Cardiac muscle cell (in vitro differentiated cells and primary cell): ENCODE data around the gene GAS5. TPM values are rescaled to one million over a fixed set of nuclear protein-coding genes. Genes with fewer than 3 reads are reported as not detected.

Experiments used
- DNase-seq, 2 donors: peaks; one replicate each; pipeline versions ENCODE4 v3.0.0 to v3.0.0-alpha.2; 2010 to 2017; ENCODE audit warnings: low read depth in 1 of 2, low spot score in 1 of 2
- H3K27ac ChIP-seq: fragments of 200-600 bp; sonication (generic); 2 replicates; pipeline ENCODE4 v1.5.1; 2016
- H3K27me3 ChIP-seq: fragments of 200-600 bp; sonication (generic); 2 replicates; pipeline ENCODE4 v1.6.0; 2016; ENCODE audit warnings: control low read depth
- H3K36me3 ChIP-seq: fragments of 200-600 bp; sonication (generic); 2 replicates; pipeline ENCODE4 v1.5.1; 2016; ENCODE audit warnings: control low read depth
- H3K4me1 ChIP-seq: fragments of 200-600 bp; sonication (generic); 2 replicates; pipeline ENCODE4 v1.8.1; 2017; ENCODE audit warnings: low read depth, mild to moderate bottlenecking, mixed run types
- H3K4me3 ChIP-seq: fragments of 200-600 bp; sonication (generic); 2 replicates; pipeline ENCODE4 v1.5.1; 2016; ENCODE audit warnings: mild to moderate bottlenecking
- H3K9me3 ChIP-seq: fragments of 200-600 bp; sonication (generic); 2 replicates; pipeline ENCODE4 v1.5.1; 2017; ENCODE audit warnings: low read depth, mild to moderate bottlenecking, control low read depth
- polyA plus RNA-seq: library from polyadenylated mRNA; unstranded; fragments of >200 nt; fragmentation: Nextera tagmentation; extraction: Ambion mirVana; gene quantifications from 2 replicates; pipeline ENCODE4 v1.2.1, GENCODE V29; 2016
- total RNA-seq: library from RNA; depleted of rRNA; stranded (reverse); fragments of >200 nt; gene quantifications from 2 replicates; pipeline ENCODE4 v1.2.3, GENCODE V29; 2016
- TF ChIP-seq, protein P1 (sequence below): IDR thresholded peaks from 2 replicates; pipeline ENCODE4 v1.5.1; 2012; ENCODE audit warnings: low read depth, mild to moderate bottlenecking, low read length

Gene GAS5
- total and polyA plus RNA-seq, 2 experiments from 2014 or later, result 158 to 350 TPM

DNA sequence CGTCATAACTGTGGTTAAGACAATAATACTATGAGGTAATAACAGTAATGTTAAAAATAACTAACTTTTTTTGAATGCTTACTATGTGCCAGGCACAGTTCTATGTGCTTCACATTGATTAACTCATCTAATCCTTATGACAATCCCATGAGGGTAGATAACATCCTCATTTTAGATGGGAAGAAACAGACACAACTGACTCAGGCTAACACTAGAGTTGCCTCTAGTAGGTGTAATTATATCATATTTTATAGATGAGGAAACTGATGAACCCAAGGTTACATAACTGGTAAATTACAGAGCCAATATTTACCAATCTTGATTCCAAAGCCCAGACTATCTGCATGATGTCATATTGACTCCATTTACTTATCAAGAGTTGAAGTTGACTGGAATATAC is 25.8 kb upstream of the GAS5 start:
- Histone ChIP-seq H3K27ac (no peak overlapping the region), H3K27me3 (no peaks in the 10 kb centered on the region), H3K4me3 (no peak overlapping the region), H3K9me3 (no peaks in the 10 kb centered on the region), H3K4me1 (no peaks in the 10 kb centered on the region), H3K36me3 (no peaks in the 10 kb centered on the region)
- no peak for DNase-seq
- TF ChIP-seq, protein P1, sequence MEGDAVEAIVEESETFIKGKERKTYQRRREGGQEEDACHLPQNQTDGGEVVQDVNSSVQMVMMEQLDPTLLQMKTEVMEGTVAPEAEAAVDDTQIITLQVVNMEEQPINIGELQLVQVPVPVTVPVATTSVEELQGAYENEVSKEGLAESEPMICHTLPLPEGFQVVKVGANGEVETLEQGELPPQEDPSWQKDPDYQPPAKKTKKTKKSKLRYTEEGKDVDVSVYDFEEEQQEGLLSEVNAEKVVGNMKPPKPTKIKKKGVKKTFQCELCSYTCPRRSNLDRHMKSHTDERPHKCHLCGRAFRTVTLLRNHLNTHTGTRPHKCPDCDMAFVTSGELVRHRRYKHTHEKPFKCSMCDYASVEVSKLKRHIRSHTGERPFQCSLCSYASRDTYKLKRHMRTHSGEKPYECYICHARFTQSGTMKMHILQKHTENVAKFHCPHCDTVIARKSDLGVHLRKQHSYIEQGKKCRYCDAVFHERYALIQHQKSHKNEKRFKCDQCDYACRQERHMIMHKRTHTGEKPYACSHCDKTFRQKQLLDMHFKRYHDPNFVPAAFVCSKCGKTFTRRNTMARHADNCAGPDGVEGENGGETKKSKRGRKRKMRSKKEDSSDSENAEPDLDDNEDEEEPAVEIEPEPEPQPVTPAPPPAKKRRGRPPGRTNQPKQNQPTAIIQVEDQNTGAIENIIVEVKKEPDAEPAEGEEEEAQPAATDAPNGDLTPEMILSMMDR, result no peak

DNA sequence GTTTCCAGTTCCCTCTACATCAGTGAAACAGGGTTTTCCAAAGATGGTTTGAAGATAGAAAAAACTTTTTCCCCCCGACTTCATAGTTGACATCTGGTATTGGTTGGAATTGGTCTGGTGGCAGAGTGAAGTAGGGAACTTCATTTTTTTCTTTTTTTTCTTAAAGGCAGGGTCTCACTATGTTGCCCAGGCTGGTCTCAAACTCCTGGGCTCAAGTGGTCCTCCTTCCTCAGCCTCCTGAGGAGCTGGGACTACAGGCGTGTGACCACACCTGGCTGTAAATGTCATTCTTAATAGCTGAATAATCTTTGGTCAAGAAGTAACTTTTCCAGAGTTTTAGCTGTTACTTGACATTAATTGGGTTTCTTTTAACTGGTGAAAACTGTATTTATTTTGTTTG is 22.1 kb upstream of the GAS5 start:
- Histone ChIP-seq H3K27ac (no peak overlapping the region), H3K9me3 (no peaks in the 10 kb centered on the region), H3K27me3 (no peaks in the 10 kb centered on the region), H3K36me3 (peaks cover 5% of the 10 kb centered on the region), H3K4me3 (no peak overlapping the region), H3K4me1 (no peaks in the 10 kb centered on the region)
- DNase-seq, result no peak
- TF ChIP-seq, protein P1, result no peak

GRCh38 chr1:173888749-173889148 is 21.0 kb upstream of the GAS5 start:
- Histone ChIP-seq H3K4me3 (no peak overlapping the region), H3K27ac (no peak overlapping the region), H3K27me3 (no peaks in the 10 kb centered on the region), H3K4me1 (no peaks in the 10 kb centered on the region), H3K9me3 (no peaks in the 10 kb centered on the region), H3K36me3 (peaks cover 5% of the 10 kb centered on the region)
- DNase-seq, result no peak
- TF ChIP-seq, protein P1, result no peak

GRCh38 chr1:173887627-173888026 is 19.8 kb upstream of the GAS5 start:
- H3K36me3 ChIP-seq, result peaks cover 5% of the 10 kb centered on the region
- no peaks in the 10 kb centered on the region for H3K27me3 ChIP-seq
- no peak overlapping the region for H3K27ac ChIP-seq
- no peaks in the 10 kb centered on the region for H3K9me3 ChIP-seq
- TF ChIP-seq, protein P1, result no peak
- no peaks in the 10 kb centered on the region for H3K4me1 ChIP-seq
- H3K4me3 ChIP-seq, result no peak overlapping the region
- DNase-seq, result no peak

DNA sequence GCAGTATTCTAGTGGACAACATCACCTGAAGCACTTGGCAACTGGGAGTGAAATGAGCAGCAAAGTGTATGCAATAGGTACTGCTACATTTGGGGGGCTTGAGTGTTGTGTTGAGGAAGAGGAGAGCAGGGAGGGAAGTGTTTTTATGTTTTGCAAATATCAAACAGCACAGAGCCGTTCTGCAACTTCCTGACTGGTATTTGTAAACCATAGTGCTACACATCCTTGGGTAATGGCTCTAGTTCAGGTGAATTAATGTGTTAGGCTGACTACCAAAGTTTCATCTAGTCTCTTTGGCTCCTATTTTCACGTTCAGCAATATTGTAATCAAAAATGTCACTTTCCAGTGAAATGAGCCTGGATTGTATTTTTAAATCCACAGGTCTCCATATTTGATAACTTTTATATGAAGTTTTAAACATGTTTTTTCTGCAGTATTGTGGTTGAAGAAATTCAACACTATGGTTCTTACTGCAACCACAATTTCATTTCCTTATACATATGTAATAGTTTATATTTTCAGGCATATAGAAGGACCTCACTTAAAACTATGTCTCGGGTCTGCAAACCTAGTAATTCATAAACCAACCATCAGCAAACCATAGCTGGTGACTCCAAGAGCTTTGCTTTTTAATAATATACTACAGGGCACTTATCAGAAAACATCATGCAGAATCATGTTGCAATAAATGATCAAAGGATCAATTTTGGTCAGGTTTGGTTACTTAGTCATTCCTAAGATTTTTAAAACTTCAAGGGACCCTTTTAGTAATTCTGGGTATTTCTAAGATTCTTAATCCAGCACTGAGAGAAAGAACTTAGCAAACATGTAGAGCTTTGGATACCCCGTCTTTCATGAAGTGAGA is 19.2 kb upstream of the GAS5 start:
- Histone ChIP-seq H3K36me3 (peaks cover 5% of the 10 kb centered on the region), H3K27me3 (no peaks in the 10 kb centered on the region), H3K4me1 (no peaks in the 10 kb centered on the region), H3K4me3 (no peak overlapping the region), H3K27ac (no peak overlapping the region), H3K9me3 (no peaks in the 10 kb centered on the region)
- no peak for DNase-seq
- TF ChIP-seq, protein P1, result no peak
